ENCODE measurements around the gene RBM8A.
"Not testable (repeated sequence)": the region's sequence is repeated elsewhere in the genome, so short reads cannot be mapped to it uniquely, and the experiment has no call there.

The RBM8A gene

DNA sequence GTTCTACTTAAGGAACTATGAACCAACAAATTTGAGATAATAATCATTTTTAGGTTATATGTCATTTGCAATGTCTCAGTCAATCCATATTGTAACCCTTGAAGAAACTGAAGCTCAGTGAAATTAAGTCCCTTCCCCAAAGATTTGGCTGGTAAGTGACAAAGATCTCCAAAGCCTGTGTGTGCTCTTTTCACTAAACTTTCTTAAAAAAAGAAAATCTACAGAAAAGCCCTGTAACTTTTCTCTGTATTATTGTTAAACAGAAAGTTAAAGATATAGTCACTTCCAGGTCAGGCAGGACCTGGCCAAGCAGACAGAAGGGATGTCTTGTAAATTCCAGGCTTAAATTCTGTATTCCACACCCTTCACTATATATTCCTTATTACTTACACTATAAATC lies 29.1 kb upstream of the RBM8A start:
- DNase-seq: no peak

DNA sequence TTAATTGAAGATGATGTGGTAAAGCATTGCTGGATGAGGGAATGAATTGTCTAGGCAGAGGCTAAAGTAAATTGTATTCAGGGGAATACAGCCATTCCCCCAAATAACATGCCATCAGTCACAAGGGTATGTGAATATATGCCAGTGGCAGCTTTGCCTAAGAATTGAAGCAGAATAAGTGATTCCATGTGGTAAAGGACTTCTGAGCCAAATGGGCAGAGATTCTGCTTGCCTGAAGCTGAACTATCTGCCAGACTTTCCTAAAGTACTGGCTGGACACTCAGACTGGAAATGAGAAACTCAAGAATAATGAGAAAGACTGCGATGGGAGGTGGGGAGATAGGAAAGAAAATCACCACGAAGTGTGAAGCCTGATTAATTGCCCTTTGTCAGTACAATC lies 28.2 kb upstream of the RBM8A start:
- DNase-seq: no peak

DNA sequence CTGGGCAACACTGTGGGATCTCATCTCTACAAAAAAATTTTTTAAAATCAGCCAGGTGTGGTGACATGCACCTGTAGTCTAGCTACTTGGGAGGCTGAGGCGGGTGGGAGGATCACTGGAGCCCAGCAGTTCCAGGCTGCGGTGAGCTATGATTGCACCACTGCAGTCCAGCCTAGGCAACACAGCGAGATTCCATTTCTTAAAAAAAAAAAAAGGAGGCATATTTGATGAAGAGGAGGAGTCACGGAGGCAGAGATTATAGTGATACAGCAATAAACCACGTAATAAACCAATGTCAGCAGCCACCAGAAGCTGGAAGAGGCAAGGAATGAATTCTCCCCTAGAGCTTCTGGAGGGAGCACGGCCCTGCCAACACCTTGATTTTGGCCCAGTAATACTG lies 26.6 kb upstream of the RBM8A start:
- DNase-seq: no peak

DNA sequence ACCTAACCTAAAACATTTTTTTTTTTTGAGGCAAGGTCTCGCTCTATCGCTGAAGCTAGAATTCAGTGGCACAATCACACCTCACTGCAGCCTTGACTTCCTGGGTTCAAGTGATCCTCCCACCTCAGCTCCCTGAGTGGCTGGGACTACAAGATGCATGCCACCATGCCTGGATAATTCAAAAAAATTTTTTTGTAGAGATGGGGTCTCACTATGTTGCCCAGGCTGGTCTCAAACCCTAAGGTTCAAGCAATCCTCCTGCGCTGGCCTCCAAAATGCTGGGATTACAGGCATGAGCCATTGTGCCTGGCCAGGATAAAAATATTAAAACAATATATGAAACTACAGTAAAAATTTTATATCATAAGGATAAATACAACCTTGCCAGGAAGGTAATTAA lies 25.6 kb upstream of the RBM8A start:
- DNase-seq: no peak

DNA sequence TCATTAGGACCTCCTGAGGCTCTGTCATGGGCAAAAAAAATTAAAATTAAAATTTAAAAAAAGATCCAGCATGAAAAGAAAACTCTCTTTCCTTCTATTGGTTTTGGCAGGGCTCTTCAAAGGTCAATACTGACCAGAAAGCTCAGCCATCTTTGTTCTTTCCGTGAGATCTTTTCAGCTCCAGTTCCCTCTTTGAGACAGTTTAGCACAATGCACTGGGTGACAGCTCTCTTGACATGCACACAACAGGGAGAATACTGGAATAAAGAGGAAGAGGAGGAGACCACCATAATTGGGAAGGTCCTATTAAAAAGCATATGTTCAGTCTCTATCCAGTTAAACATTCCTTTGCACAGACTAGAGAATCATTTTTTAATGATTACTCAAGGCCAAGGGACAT lies 24.2 kb upstream of the RBM8A start:
- no peak for DNase-seq

DNA sequence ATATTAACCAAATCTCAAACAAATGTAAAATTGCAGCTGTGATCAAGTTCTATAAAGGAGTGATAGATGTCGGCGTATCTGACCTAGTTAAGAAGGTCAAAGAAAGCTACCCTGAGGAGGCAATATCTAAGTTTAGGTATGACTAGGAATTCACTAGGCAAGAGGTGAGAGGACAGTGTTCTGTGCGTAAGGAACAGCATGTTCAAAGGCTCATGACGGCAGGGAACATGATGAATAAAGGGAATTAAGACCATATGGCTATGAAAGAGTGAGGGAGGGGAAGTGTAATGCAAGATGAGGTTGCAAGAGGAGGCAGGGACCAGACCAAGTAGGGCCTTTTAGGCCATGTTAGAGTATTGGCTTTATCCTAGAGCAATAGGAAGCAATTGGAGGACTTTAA lies 21.9 kb upstream of the RBM8A start:
- DNase-seq: peak; percentile 26

DNA sequence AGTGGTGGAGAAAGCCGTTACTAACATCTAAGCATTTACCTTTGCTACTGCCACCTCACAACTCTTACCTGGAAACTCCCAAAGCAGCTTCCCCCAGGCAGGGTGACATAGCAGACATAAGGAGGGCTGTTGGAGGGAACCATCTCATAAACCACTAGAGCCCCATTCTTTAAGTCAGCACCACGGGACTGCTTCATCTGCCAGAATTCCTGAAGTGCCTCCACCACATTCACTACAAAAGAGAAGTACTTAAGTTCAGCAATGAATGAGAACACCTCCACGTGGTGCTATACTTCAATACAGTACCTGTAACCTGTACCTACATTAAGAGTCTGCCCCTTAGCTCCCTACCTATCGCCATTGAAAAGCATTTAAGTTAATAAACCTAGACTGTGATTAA lies 20.3 kb upstream of the RBM8A start:
- DNase-seq: no peak

DNA sequence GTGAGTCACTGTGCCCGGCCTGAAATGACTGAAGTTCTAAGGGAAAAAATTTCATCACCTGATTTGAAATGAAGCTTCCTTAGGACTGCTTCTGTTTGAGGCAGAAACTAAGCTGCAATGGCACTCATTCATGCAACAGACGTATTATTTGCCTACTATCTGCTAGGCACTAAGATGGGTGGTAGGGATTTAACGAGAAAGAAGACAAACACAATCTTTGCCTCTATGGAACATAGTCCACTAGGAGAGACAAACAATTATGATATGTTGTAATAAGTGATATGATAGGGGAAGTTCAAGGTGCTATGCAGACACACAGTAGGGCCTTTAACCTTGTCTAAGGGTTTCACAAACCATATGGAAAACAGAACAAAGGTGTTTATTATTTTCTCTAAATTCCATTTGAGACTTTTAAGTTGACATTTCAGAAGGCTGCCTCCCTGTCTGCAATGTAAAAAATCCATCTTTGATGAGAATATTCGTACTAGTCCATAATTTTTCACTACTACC lies 19.2 kb upstream of the RBM8A start:
- DNase-seq: no peak

DNA sequence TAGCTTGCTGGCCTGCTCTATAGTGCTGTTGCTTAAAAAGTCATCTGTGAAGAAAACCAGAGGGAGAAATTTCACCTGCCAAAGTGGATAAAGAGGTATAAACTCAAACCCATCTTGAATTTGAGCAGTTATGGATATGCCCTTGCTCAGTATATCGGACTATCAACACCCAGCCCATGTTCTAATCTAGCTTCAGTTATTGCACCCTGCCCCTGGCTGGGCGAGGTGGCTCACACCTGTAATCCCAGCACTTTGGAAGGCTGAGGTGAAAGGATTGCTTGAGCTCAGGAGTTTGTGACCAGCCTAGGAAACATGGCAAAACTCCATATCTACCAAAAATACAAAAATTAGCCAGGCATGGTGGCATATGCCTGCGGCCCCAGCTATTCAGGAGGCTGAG lies 17.2 kb upstream of the RBM8A start:
- no peak for DNase-seq

DNA sequence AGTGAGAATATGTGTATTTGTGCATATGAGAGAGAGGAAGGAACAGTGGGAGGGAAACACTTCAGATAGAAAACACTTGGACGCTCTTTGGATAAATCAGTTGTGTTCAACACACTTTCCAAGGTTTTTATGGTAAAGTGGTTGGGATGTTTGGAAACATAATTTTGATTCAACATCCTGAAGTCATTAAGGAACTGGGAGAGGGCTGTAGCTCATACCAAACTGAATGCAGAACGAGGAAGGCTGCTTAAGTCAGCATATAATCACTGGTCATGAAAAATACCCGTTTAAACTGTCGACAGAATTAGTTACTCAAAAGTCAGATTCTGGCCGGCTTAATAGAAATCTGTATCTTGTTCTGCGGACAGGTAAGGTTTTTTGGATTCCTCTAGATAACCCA lies 15.6 kb upstream of the RBM8A start:
- DNase-seq: no peak

DNA sequence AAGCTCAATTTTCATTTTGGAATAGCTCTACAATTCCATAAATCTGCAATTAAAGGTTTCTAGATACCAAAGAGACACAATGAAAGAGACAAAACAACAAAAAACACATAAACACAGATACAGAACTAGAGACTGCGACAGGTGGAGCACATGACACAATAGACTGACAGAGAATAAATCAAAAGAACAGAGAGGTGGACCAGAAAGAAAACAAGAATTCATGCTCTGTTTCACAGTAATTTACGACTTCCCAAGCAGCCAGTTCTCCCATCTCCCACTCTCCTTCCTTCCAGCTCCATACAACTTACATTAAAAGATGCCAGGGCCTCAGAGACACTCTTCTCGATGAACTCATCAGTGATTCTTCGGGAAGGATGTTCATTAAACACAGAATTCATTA lies 15.1 kb upstream of the RBM8A start:
- DNase-seq: no peak

DNA sequence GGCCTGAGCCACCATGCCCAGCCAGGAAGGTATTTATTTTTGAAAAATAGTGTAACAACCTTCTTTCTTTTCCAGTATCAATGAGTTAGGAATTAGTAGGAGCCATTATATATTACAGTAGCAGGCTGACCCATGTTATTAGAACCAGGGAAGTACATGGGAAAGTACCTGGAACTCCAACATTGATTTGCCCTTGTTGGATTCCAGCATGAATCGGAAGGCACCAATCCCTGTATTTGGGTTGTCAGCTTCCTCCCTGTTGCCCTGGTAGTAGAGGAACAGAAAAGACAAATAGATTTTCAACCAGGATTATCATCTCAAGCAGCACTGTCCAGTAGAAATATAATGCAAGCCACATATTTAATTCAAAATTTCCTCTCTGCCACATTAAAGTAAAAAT lies 10.2 kb upstream of the RBM8A start:
- DNase-seq: no peak

DNA sequence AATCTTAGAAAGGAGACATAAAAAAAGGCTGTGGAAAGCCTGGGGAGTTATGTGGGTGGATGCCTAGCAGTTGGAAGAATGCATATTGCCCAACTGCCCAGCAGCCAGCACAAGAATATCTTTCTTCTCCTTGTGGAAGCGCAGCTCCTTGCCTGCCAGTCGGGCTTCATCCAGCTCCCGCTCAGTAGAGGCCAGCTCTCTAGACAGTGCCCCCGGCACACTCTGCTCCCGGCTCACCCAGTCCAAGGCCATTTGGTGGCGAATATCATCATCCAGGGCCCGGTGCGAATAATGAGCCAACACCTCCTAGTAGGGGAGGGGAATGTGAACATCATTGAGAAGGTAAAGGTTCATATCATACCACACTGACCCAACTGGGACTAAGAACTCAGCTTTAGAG lies 9.0 kb upstream of the RBM8A start:
- DNase-seq: no peak

DNA sequence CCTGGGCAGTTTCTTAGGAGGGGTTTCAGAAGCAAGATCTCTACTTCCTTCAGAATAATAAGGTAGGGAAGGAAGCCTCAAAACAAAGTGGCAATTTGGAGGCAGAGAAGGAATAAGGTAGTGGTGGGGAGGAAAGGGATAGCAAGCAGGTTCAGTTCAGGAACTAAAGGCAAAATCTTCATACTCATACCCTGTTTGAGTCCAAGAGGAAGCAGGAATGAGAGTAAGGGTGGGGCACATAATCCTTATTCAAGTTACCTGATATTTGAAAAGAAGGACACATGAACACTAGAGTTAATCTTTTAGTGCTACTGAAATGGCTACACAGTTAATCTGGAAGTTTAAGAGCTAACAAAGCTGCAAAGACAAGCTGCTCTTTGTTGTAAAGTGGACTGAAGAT lies 8.4 kb upstream of the RBM8A start:
- DNase-seq: no peak

DNA sequence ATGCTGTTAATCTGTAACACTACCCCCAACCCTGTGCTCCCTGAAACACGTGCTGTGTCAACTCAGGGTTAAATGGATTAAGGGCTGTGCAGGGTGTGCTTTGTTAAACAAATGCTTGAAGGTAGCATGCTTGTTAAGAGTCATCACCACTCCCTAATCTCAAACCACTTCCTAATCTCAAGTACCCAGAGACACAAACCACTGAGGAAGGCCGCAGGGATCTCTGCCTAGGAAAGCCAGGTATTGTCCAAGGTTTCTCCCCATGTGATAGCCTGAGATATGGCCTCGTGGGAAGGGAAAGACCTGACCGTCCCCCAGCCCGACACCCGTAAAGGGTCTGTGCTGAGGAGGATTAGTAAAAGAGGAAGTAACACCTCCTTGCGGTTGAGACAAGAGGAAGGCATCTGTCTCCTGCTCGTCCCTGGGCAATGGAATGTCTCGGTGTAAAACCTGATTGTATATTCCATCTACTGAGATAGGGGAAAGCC lies 5.3 kb upstream of the RBM8A start:
- not testable (repeated sequence) for DNase-seq

DNA sequence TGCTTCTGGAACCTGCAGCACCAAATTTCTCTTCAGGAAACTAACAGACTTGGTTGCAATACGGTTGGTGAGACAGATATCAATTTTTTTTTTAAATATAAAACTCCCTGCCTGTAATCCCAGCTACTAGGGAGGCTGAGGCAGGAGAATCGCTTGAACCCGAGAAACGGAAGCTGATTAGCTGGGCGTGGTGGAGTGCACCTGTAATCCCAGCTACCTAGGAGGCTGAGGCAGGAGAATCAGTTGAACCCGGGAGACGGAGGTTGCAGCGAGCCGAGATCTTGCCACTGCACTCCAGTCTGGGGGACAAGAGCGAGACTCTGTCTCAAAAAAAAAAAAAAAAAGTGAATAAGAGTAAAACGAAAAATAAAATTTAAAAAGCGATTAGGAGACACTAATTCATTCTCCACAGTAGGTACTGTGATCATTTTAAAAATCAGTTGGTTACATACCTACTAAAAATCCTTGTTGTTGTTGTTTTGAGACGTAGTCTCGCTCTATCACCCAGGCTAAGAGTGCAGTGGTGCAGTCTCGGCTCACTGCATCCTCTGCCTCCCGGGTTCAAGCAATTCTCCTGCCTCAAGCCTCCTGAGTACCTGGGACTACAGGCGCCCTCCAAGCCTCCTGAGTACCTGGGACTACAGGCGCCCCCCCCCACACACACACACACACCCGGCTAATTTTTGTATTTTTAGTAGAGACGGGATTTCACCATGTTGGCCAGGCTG lies 796 bp upstream of the RBM8A start:
- DNase-seq: no peak

DNA sequence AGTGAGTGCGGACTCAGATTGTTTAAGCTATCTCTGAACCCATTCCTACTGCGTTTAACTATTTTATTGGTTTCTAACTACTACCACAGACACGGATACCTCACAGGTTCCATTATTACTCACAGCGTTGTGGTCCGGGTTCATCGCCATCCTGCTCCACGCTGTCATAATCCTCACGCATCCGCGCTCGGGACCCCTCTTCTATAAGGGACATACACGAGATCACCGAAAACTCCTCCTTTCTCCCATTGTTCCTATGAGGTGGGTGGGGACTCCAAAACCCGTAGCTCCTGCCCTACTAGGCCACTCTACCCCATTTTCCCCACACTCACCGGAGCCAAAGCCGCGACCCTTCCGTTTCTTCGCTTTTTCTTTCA lies 610 bp downstream of the RBM8A start:
- DNase-seq: peak; percentile 5

DNA sequence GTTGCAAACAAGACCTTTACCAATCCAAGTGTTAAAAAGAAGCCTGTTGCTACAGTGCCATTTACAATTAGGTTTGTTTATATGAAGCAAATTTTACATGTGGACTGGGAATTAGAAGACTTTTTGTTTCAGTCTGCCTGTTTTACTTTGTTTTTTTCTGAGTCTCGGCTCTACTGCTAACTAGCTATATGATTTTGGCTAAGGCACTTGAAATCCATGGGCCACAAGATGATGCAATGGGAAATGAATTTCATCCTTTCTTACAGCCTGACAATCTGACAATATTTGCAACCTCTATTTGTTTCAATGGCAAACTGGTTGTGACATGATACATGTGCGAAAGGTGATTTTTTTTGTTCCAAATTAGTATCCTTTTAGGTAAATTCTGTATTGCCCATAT lies 5.0 kb downstream of the RBM8A start:
- DNase-seq: peak; percentile 31

DNA sequence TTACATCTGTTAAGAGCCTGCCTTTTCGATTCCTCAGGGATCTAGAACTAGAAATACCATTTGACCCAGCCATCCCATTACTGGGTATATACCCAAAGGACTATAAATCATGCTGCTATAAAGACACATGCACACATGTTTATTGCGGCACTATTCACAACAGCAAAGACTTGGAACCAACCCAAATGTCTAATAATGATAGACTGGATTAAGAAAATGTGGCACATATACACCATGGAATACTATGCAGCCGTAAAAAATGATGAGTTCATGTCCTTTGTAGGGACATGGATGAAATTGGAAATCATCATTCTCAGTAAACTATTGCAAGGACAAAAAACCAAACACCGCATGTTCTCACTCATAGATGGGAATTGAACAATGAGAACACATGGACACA lies 7.0 kb downstream of the RBM8A start:
- not testable (repeated sequence) for DNase-seq

DNA sequence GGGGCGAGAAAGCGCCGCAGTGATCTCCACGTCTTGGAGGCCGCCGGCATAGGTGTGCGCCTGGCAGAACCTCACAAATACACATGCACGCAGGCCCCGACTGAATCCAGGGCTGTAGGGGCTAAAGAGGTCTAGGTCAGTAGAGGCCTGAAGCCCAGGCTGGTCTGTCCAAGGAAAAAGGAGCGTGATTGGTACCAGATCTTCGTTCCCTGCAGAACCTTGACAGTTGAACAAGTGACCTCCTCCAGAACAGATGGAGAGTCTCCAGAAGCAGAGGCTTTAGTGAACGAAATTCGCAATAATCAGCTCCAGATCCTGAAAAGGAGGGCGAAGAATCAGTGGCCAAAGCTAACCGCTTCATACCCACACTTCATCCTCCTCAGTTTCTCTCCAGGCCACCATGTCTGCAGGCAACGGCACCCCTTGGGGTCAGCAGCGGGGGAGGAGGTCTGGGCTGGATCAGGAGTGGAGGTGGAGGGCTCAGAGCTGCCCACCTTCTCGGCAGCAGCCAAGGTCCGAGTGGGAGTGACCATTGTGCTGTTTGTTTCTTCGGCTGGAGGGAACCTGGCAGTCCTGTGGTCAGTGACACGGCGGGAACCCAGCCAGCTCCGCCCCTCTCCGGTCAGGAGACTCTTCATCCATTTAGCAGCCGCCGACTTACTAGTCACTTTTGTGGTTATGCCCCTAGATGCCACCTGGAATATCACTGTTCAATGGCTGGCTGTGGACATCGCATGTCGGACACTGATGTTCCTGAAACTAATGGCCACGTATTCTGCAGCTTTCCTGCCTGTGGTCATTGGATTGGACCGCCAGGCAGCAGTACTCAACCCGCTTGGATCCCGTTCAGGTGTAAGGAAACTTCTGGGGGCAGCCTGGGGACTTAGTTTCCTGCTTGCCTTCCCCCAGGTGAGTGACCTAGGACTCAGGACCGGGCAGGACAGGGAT lies 8.0 kb downstream of the RBM8A start:
- DNase-seq: peak; percentile 5

DNA sequence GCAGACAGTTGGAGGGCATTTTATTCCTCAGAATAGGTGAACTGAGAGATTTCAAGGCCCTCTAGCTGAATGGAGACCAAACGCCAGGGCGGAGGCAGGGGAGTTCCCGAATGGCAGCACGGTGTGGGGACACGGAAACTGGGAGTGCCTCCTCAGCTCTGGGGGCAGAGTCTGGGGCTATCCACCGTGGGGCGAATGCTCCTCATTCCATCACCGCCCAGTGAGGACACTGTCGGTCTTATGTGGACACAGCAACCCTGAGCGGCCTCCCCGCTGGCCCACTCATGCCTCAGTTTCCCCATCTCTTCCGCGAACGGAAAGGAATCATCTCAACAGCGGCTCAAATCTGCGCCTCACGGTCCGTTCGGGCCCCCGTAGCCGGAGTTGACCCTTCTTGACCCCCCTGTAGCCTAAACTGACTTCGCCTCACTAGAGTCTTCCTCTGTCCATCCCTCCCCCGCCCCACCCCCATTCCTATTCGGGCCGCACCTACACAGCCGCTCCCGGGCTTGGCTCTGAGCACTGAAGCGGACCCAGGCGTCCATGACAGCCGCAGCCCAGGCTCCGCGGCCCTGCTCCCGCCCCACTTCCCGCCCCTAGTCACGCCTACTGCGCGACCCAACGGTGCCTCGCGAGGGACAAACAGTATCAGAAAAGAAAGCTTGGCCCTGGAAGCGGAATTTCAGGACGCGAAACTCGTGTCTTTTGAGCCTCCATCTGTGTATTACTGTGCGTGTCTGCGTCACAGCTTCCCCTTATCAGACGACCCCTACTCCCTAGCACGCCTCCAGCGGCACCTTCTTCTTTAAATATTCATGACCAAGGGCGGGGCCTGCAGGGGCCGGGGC lies 8.9 kb downstream of the RBM8A start, which contains the start of gene PEX11B:
Gene PEX11B, minus strand, starts transcription at position 574 of the 848 bp plus-strand sequence. Its CDS starts 29 bp downstream, at position 545.
- DNase-seq: peak; percentile 86

DNA sequence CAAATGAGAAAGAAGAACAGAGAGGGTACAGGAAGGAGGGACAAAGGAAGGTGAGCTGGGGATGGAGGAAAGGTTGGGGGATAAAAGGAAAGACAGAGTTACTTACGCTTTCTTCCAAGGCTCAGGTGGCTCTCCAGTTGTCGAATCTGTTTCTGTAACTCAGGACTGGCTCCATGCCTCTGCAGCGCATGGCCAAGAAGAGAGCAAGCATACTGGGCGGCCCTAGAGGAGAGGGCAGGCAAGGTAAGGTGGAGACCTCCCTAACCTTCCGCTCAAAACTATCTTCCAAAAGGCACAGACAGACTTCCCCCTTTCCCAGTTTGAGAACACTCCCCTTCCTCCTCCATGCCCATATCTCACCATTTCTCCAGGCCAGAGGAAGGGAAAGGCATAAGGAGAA lies 9.7 kb downstream of the RBM8A start:
- DNase-seq: no peak

DNA sequence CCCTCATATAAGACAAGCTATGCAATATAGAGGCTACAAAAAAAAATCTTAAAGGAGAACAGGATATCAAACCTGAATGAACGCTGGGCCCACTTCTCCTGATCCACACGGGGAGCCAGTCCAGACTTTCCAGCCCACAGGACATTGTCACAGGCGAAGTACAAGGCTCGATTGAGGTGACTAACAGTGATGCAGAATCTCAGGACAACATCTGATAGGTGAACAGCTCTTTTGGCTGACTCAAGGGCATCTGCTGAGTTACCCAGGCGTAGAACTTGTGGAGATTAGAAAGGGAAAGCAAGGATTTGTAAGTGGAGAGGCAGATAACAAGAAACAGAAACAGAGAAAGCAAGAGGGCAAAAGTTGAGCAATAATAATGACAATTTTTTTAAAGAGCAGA lies 10.5 kb downstream of the RBM8A start:
- DNase-seq: no peak

Measured in fibroblast of skin of abdomen (primary cell).